ELR (cell line): ENCODE measurements around the gene COA1.
"Not testable (repeated sequence)": the region's sequence is repeated elsewhere in the genome, so short reads cannot be mapped to it uniquely, and the experiment has no call there.

Source experiments
- DNase-seq: peaks from one replicate; pipeline ENCODE4 v3.0.0-alpha.2; 2015; ENCODE audit warnings: low read depth

The COA1 gene

DNA sequence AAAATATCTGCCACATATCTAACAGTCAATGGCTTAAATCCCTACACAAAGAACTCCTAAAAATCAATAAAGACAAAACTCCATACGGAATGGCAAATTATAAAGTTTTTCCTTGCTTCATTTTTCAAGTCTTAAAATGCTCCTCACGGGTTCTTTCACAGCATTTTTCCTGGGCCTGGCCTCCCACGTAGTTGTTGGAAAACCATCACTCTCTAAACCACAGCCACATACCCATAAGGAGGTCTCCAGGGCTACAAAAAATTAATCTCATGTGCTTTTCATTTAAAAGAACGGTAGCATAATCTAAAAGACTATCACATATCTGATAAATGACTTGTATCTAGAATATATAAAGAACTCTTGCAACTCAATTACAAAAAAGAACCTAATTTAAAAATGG lies 2.9 kb downstream of the COA1 start:
- DNase-seq: no peak

DNA sequence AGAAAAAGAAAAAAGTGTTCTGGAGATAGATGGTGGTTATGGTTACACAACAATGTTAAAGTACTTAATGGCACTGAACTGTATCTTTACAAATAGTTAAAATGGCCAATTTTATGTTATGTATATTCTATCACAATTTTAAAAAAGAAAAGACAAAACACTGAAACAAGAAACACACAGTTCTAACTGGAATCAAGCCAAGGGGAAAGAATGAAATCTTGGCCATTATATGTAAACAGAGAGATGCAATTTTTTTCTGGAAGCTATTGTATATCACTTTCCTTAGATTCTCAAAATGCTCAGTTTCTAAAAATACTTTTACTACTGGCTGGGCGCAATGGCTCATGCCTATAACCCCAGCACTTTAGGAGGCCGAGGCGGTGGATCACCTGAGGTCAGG lies 4.1 kb downstream of the COA1 start:
- DNase-seq: no peak

DNA sequence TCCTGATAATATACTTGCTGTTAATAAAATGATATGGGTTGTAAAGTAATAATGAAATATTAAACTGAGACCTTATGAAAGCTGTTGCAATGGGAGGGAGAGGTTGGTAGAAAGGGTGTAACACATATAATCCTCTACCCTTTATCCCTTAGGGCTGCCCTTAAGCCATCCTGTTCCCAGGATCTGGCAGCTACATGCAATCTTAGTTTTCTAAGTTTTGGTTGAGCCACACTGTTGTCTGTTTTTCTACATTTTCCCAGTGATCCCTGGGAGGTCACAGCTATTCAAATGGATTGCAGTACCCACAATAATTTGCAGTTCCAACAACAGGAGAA lies 6.3 kb downstream of the COA1 start:
- no peak for DNase-seq

DNA sequence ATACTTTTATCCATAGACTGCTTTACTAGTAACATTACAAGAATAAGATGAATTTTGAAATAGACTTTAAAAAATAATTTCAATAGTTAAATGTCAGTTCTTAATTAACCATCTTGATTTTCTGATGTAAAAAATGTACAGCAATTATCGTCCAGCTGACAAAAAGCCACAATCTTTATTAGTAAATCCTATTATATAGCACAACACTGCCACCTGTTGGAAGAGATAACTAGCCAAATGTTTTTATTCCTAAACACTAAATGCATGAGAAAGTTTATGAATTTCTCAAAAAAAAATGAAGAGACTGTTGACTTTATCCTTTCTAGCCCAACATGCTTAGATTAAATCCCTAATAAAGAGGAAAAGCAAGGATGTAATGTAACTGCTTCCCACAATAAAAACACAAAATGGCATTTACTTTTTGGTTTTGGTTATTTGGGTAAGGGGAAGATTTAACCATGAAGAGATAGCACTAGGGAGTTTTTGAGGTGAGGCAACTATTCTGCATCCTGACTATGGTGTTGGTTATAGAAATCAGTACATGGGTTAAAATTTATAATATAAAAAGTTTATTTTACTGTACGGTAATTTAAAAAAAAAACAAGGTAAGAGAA lies 8.0 kb downstream of the COA1 start:
- peak; percentile 79 for DNase-seq

DNA sequence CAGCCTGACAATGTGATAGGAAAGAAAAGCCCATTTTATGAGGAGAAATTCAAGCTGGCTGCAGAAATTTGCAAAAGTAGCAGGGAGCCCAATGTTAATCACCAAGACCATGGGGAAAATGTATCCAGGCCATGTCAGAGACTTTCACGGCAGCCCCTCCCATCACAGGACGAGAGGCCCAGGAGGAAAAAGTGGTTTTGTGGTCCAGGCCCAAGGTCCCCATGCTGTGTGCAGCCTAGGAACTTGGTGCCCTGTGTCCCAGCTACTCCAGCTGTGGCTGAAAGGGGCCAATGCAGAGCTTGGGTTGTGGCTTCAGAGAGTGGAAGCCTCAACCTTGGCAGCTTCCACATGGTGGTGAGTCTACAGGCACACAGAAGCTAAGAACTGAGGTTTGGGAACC lies 12.7 kb downstream of the COA1 start:
- DNase-seq: no peak

DNA sequence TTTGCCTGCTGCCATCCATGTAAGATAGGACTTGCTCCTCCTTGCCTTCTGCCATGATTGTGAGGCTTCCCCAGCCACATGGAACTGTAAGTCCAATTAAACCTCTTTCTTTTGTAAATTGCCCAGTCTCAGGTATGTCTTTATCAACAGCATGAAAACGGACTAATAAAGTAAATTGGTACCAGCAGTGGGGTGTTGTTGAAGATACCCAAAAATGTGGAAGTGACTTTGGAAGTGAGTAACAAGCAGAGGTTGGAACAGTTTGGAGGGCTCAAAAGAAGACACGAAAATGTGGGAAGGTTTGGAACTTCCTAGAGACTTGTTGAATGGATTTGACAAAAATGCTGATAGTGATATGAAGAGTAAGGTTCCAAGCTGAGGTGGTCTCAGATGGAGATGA lies 13.4 kb downstream of the COA1 start:
- DNase-seq: not testable (repeated sequence)

DNA sequence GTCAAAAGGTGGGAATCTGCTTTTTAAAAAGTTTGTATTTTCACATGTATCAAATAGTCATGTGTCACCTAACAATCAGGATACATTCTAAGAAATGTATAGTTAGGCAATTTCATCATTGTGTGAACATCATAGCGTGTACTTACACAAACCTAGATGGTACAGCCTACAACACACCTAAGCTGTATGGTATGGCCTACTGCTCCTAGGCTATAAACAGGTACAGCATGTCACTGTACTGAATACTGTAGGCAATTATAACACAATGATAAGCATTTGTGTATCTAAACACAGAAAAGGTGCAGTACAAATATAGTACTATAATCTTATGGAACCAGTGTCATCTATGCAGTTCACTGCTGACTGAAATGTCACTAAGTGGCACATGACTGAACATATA lies 17.8 kb downstream of the COA1 start:
- DNase-seq: no peak

DNA sequence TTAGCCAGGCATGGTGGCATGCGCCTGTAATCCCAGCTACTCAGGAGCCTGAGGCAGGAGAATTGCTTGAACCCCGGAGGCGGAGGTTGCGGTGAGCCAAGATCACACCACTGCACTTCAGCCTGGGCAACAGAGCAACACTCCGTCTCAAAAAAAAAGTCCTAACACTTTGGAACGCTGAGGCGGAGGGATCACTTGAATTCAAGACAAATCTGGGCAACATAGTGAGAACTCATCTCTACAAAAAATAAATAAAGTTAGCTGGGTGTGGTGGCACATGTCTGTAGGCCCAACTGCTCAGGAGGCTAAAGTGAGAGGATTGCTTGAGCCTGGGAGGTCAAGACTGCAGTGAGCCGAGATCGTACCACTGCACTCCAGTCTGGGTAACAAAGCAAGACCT lies 21.3 kb downstream of the COA1 start:
- not testable (repeated sequence) for DNase-seq

DNA sequence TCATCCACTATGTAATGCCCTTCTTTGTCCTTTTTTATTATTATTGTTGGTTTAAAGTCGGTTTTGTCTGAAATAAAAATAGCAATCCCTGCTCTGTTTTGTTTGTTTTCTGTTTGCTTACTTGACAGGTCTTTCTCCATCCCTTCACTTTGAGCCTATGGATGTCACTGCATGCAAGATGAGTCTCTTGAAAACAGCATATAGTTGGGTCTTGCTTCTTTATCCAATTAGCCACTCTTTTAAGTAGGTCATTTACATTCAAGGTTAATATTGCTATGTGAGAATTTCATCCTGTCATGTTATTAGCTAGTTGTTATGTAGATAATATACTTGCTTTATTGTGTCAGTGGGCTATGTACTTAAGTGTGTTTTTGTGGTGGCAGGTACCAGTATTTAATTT lies 25.8 kb downstream of the COA1 start:
- DNase-seq: no peak

DNA sequence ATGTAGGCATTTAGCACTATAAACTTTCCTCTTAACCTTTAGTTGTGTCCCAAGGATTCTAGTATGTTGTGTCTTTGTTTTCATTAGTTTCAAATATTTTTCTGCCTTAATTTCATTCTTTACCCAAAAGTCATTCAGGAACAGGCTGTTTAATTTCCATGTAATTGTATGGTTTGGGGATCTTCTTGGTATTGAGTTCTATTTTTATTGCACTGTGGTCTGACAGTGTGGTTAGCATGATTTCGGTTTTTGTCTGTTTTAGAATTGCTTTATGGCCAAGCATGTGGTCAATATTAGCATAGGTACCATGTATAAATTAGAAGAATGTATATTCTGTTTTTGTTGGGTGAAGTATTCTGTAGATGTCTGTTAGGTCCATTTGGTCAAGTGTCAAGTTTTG lies 26.3 kb downstream of the COA1 start:
- no peak for DNase-seq

DNA sequence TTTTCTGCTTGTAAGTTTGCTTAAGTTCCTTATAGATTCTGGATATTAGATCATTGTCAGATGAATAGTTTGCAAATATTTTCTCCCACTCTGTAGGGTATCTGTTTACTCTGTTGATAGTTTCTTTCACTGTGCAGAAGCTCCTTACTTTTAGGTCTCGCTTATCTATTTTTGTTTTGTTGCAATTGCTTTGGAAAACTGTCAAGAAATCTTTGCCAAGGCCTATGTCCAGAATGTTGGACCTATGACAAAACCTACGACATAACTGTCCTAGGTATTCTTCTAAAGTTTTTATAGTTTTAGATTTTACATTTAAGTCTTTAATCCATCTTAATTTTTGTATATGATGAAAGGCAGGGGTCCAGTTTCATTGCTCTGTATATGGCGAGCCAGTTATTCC lies 27.4 kb downstream of the COA1 start:
- DNase-seq: no peak

DNA sequence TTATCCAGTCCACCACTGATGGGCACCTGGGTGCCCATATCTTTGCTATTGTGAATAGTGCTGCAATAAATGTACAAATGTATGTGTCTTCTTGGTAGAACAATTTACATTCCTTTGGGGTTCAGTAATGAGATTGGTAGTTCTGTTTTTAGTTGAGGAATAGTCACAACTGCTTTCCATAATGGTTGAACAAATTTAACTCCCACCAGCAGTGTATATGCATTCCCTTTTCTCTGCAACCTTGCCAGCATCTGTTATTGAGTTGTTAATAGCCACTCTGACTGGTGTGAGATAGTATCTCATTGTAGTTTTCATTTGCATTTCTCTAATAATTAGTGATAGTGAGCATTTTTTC lies 27.8 kb downstream of the COA1 start:
- no peak for DNase-seq

DNA sequence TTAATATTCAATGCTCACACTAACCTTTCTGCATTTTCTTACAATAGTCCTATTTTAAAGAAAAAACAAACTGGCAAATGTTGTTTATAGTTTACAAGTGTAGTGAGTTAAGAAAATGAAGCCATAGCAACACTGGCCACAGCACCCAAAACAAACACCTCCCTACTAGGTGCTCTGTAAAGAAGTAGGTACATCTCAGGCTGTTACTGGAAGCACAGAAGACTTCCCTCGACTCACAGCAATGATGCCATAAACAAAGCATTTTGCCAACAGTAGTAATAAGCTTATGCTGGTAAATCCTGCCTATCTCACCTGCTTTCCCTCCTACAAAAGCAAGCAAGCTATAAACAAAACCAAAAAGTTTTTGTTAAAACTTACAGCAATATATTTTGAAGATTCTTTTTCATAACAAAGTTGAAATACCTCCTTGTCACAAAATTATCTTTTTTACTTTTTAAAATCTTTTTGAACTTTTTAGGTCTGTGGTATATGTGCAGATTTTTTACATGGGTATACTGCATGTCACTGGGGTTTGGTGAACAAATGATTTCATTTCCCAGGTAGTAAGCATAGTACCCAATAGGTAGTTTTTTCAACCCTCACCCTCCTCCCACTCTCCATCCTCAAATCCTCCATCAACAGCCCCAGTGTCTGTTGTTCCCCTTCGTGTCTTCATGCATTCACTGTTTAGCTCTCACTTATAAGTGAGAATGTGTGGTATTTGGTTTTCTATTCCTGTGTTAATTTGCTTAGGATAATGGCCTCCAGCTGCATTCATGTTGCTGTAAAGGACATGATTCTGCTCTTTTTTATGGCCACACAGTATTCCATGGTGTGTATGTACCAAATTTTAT lies 28.4 kb downstream of the COA1 start:
- no peak for DNase-seq

DNA sequence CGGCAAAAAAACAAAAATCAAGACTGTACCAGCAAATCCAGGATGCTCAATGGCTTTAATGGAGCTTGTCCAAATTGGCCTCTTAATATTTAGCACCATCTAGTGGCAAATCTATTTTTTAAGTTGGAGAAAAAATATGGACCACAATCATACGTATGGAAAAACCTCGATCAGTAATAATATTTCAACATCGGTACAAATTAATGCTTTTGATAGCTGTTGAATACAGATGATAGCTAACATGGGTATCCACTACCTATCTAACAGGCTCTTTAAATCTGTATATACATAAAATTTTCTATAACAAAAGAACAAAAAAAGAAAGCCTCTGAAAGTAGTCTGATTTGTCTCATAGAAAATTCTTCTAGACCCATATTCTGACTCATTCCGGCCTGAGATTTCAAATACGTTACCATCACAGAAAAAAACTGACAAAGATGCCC lies 29.2 kb downstream of the COA1 start:
- DNase-seq: peak; percentile 88

DNA sequence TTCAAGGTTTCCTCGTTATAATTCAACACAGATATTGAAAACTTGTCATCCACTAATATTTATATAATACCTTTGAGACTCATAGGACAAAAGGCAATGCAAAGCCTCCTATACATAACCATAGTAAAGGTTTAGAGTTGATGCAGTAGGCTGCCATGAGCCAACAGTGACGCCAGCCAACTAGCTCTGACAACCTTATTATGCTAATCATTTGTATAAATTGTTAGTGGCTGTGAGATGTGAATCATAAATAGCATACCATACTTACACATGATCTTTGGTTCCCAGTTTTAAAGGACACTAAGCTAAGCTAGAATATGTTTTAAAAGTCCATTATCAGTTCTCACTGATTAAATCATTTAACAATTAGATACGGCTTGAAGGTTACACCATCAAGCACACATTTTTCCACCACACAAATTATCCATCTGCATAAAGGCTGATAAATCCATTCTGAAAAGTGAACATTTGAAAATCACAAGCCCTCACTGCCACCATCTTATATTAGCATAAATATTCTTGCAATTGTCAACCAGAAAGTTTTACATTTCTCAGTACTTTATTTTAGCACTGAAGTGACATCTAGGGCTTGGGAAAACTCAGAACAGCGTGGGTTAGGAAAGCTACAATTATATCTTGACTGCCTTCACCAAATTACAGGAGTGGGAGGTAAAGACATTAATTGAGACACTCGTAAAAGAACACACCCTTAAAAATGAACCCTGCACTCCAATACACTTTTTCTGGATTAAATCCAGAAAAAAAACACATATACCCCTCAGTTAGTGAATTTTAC lies 30.7 kb downstream of the COA1 start:
- peak; percentile 79 for DNase-seq

DNA sequence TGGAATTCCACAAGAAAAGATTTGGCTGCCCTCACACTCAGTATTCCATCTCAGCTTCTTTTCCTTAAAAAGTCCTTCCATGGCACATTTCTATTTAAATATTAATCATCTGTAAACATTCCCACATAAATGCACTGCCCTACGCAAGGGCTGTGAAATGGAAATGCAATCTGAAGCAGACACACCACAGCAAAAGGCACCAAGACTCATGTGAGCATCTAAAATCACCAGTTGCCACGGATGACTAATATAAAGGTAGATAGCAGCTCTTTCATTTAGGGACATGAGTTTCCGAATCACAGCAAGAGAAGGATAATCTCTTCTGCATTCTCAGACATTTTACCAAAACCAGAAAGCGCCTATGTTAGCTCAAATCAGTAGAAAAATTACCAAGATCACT lies 31.6 kb downstream of the COA1 start:
- peak; percentile 52 for DNase-seq

DNA sequence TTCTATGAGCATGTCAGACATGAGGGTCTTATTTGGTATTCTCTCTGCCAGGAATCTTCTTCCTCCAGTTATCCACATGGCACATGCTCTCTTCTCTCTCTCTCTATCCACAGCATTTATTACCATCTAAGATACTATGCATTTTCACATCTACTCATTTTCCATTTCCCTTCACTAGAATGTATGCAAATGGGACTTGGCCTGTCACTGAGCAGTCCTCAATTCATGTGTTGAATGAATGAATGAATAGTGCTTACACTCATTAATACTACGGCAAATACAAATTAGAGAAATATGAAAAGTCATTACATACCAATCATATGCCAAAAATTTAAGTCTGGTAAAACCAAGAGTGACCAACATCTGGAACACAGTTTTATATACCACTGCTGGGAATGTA lies 34.0 kb downstream of the COA1 start:
- DNase-seq: no peak

DNA sequence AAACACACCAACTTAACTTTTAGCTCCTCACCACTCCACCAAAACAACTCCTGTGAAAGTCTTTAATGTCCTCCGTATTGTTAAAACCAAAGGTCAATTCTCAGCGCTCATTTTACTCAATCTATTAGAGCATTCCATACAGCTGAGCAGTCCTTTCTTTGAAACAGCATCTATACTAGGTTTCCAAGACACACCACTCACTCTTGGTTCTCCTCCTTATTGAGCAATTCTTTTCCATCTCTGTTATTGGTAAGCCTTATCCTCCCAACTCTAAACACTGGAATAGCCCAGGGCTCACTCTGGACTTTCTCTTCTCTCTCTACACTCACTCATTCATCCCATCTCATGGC lies 34.9 kb downstream of the COA1 start:
- DNase-seq: peak; percentile 93

DNA sequence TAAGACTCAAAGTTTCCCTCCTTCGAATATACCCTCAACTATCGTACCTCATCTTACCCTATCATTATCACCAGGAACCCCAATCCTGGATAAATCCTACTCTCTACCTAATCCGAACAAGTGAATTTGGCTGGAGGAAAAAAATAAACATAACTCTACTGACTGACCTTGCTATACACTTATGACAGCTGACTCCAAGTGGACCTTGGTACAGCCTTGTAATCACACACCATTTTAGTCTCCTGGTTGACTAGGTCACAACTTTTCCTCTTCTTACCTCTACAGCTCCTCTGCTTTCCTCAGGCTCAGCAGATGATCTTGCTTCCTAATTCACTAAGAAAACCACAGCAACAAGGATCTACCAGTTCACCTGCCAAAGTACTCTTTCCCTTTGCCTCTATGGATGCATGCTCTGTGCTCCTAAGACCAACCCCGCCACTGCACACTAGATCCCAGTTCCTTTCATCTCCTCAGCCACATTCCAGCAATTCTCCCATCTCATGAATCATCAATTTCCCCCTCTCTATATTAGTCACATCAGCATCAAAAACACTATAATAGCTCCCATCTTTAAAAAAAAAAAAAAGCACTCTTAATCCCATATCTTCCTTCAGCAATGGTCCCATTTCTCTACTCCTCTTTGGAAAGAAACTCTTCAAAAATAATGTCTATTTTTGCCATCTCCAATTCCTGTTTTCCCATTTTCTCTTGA lies 35.5 kb downstream of the COA1 start:
- peak; percentile 95 for DNase-seq

DNA sequence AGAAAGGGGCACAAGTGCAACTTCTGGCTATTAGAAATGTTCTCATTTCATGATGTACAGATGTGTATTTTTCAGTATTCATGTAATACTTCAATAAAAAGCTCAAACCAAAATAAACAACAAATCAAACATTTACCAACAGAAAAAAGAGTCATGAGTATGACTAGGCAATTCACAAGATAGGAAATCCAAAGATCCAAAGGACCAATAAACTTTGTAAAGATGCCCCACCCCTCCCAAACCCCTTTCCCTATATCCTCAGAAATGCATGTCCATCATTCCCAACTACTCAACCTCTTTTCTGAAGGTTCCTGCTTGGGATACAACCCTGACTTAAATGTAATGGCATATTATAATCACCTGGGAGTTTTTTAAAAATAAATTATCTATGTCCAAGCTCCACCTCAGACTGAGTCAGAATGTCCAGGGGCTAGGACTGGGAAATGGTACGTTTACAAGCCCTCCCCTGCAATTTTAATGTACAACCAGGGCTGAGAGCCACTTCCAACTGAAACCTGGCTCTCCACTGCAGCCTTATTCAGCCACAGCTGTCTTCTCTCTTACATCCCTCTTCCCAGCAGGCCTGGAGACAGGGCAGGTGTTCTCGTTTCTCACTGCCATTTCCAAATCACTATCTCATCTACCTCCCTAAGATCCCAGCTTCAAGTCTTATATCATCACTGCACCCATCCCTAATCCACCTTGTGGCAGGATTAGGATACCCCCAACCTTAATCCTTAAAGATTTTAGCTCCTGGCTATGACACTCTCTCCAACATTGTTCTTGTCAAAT lies 36.5 kb downstream of the COA1 start:
- peak; percentile 79 for DNase-seq

DNA sequence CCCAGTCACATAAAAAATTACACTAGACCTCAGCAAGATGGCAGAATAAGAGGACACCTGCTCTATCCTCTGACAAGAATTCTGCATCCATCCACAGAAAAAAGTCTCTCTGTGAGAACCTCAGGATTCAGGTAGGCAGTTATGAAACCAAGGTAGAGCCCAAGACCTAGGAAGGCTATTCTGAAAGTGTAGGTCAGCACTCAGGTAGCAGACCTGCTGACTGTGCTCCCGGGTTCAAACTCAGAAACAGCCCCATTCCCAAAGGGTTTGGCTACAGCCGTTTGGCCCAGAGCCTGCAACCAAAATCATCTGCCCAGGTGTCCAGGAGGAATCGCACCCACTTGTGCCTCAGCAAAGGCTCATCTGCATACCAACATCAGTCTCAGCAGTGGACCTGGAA lies 37.7 kb downstream of the COA1 start:
- DNase-seq: no peak

DNA sequence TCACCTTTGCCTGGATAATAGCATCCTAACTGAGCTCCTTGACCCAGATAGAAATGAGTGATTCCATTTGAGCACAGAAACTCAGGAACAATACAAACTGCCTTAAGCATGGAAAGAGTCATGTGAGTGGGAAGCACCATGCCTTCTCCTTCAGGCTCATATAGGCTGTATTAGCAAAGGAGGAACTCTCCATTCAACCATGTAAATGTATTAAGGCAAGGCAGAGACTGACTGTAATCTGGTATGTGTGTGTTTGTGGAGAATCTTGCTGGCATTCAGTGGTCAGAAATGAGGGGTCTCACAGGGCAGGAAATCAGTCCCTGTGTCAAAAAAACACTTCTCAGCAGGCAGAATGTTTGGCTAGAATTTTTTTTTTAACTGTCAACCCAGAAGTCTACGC lies 40.2 kb downstream of the COA1 start:
- DNase-seq: no peak
